HG02970 (cell line): ENCODE results near the gene FAM3A.
A peak's percentile ranks its signal among the peaks of the same experiment; 100 is the strongest.
"Not testable (repeated sequence)": the region's sequence is repeated elsewhere in the genome, so short reads cannot be mapped to it uniquely, and the experiment has no call there.

Source experiments
- ATAC-seq: cut with Tn5 transposase; IDR thresholded peaks from one replicate; pipeline ENCODE4 v1.9.1; 2021; ENCODE audit warnings: mild to moderate bottlenecking, moderate library complexity, moderate number of reproducible peaks; ENCODE audit not compliant: unreplicated experiment, low FRiP score

Gene FAM3A

DNA sequence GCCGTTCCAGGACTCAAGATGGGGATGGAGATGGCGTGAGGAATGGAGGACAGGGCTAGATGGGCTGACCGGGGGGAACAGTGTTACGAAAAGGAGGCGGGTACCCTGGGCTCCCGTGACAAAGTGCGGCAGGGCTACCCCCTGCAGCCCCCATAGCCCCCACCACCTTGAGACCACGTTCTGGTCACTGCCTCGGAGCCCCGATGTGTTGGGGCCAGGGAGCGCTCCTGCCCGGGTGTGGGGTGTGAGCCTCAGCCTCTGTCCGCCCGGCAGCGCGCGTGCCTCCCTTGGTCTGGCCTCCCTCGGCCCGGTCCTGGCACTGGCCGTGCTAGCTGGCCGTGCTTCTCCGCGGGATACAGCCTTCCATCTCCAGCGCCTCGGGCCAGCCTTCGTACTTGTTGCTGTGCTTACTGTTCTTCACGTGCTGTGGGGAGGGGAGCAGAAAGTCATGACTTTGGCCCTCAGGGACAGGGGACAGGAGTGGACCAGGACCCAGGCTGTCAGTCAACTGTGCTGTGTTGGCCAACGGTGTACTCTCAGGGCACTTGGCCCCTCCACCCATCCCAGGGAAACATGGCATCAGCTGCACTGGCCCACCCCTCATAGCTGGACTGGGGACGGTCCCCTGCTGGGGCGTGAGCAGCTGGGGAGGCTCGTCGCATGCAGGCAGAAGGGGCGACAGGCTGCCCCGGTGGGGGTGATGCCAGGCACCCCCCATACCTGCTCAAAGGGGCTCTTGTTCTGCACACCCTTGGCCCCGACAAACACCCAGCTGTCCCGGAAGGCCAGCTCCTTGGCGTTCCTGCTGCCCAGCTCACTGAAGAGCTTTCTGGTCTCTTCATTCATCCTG lies 9.3 kb downstream of the FAM3A start:
- no peak for ATAC-seq

DNA sequence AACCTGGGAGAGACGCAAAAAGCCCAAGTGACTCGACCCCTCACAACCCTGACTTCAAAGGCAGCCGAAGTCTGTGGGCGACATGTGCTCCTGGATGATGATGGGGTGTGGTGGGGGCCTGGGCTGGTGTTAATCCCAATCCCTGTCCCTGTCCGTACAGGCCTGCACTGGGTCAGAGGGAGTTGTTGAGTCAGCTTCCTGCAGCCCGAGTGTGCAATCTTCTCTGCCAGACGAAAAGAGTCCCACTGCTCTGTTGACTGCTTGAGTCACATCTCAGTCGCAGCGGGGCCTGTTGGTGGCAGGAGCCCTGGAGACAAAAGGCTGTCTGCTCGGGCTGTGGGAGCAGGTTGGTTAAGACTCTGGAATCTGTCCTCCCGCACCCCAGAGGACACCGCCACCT lies 10.3 kb downstream of the FAM3A start:
- no peak for ATAC-seq

DNA sequence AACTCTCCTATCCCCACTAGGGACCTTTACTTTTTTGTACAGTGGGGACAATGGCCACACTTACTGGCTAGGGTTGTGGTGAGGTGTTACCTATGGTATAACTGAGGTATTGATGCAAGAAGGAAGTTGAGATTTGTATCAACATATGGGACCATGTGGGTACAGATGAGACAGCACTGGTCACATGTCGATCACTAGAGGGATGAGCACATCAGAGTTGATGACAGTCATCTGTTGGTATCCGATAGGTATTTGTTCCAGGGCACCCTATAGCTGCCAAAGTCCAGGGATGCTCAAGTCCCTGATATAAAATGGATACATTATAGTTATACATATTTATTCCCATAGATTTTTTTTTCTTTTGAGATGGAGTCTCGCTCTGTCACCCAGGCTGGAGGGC lies 13.0 kb downstream of the FAM3A start:
- ATAC-seq: no peak

DNA sequence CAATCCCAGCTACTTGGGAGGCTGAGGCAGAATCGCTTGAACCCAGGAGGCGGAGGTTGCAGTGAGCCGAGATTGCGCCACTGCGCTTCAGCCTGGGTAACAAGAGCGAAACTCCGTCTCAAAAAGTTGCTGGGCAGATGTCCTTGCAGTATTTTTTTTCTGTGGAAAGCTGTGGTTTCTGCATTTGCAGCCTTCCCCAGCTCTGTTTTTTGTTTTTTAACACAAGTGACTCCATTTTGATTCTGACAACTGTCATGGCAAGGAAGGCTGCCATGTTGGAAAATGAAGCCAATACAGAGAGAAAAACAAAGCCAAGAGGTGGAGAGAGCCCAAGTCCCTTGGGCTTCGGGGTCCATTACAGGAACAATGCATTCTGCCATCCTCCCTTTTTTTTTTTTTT lies 13.9 kb downstream of the FAM3A start:
- no peak for ATAC-seq

DNA sequence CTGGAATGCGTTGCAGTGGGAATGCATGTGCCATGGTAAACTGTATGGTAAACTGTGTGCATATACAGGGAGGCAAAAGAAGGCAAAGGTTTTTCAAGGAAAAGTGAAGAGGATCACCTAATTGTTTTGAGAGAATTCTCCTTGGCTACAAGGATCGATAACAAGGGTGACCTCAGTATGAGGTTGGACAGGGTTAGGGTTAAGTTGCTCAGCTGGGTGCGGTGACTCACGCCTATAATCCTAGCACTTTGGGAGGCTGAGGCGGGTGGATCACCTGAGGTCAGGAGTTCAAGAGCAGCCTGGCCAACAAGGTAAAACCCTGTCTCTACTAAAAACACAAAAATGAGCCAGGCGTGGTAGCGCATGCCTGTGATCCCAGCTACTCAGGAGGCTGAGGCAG lies 14.6 kb downstream of the FAM3A start:
- not testable (repeated sequence) for ATAC-seq

DNA sequence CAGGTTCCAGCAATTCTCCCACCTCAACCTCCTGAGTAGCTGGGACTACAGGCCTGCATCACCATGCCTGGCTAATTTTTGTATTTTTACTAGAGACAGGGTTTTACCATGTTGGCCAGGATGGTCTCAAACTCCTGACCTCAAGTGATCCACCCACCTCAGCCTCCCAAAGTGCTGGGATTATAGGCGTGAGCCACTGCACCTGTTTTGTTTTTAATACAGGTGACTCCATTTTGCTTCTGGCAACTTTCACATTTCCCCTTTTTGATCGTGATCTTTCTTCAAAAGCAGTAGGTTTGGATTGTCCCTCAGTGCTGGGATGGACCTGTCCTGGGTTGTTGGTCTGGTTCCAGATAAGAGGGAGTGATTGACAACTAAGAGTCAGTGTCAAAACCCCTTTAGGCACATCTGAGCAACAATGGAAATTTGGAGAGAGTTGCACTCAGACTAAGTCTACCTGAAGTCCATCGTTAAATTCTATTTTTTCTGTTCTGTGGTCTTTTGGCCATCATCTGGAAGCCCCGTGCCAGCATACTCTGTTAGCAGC lies 19.4 kb downstream of the FAM3A start:
- not testable (repeated sequence) for ATAC-seq

DNA sequence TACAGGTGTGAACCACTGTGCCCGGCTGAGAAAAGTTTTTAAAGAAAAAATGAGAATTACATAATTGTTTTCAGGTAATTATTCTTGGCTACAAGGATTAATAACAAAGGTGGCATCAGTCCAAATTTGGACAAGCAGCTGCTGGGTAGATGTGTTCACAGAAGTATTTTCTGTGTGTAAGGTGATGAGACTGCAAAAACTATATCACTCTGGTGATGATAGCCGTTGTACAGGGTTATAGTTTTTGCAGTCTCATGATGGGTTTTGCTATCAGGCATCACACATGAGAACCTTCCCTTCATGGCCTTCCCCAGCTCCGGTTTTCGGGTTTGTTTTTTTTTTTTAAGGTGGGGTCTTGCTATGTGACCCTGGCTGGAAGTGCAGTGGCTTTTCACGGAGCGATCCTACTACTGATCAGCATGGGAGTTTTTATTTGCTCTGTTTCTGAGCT lies 20.5 kb downstream of the FAM3A start:
- no peak for ATAC-seq

DNA sequence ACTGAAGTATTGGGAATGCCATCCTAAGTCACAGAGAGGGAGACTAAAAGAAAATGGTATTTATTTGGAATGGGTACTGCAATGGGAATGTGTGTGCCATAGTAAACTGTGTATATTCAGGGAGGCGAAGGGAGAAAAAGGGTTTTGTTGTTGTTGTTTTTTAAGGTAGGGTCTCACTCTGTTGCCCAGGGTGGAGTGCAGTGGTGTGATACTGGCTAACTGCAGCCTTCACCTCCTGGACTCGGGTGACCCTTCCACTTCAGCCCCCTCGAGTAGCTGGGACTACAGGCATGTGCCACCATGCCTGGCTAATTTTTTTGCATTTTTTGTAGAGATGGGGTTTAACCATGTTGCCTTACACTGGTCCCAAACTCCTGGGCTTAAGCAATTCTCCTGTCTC lies 21.3 kb downstream of the FAM3A start:
- ATAC-seq: no peak

DNA sequence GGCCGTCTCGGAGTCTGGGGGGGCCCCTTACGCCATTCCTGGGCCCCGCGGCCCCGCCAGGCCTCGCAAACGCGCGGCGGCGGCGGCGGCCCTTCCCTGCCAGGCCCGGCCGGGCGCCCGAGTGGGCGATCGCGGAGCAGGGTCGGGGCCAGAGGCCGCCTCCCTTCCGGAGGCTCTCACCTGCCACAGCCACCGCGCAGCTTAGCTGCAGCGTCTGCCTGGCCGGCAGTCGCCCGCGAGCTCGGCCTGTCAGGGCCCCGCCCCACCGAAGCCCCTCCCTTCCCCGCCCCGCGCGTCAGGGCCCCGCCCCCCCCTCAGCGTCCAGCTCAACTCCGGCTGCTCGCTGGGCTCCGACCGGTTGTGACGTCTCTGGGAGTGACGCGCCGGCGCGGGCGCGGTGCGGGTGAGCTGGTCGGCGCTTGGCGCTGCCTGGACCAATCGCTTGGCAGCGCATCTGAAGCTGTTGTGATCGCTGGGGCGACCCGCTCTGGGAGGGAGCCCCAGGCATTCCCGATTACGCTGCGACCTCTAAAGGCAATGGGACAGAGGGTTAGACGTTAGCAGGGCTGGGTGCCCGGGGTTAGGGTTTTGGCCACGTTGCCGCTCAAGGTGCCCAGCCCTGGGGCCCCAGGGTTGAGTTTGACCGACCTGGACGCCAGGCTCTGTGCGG lies 25.5 kb downstream of the FAM3A start, which contains the start of gene SLC10A3:
TSS of gene SLC10A3 (minus strand) at position 216 of the 670 bp plus-strand sequence. CDS start 1,689 bp downstream, outside the sequence.
- peak; percentile 55 for ATAC-seq

DNA sequence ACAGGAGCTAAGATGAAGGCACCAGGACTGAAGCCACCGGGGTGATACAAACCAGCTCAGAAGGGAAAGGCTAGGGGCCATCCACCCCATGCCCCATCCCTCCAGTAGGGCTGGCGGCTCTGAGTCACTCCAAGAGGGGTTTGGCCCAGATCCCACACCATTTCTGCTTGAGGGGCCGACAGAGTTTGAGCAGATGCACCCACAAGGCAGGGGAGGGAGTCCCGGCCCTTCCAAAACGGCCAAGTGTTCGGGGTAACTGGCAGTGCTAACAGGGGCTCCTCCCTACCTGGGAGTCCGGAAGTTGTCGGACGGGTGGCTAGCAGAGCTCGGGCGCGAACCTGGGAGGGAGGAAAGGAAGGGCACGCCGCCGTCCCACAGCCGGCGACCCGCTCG lies 26.0 kb downstream of the FAM3A start:
- ATAC-seq: peak; percentile 14

DNA sequence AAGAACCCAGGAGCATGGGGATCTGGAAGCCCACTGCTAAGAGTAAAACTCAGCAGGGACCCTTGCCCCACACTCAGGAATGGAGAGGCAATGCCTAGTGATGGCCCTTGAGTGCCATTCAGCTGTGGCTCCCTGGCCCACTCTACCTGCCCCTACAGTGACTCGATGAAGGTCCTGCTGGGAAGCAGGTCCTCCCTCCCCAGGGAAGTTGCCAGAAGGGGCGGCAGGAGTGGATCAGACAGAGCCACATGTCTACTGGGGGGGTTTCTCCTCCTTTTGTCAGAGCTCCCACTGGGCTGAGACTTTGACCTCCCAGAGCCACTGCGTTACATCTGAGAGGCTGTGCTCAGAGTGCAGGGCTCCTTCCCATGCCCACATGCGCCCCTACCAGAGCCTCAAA lies 26.9 kb downstream of the FAM3A start:
- no peak for ATAC-seq

DNA sequence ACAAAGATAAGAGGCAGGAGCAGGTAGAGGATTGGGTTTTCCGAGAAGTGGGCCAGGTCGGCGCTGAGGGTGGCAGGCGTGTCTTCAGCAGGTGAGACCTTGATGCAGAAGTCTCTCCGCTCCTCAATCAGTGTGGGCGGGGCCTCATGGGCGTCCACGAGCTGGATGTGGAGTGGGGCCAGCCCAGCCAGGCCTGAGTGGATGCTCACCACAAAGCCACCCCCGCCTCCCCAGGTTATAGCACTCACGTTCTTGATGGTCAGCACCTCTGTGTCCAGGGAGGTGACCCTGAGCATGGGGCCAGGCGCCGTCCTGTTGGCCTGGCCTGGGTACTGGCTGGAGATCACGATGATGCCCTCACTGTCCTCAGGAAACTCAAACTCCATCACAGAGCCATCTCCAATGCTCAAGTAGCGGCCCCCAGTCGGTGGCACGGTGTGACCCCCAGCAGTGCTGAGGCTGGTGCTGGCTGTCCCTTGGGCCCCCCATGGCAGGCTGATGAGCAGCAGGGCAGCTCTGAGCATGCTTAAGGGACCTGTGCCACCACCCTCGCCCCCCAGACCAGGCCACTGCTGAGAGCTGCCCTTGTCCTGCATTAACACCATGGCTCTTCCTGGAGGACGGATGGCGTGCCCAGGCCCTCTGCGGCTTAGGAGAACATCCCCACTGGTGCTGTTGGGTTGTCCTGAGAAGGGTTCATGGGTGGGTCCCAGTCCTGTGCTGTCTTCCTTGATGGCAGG lies 27.5 kb downstream of the FAM3A start:
- ATAC-seq: no peak

DNA sequence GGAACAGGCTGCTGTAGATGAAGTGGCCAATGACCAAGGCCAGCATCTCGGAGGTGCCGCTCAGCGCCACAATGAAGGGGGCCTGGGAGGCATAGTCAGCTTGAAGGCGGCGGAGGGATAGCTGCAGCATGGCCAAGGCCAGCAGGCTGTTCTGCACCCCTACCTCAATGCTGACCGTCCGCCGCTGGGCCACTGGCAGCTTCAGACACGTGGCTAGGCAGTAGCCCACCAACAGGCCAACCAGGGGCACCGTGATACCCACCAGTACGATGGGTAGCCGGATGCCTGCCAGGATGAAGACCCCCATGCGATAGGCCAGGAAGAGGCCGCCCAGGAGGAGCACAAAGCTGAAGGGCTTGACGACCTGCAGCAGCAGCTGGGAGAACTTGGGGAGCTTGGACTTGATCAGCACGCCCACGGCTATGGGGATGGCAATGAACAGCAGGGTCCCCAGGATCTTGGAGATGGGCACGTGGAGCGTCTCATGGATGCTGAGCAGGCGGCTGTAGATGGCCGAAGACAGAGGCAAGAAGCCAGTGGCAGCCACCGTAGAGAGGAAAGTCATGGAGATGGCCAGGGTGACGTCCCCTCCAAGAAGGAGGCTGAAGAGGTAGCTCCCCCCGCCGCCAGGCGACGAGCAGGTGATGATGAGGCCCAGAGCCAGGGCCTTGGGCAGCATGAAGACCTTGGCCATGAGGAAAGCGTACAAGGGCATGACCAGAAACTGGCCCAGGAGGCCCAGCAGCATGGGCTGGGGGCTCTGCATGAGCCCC lies 28.3 kb downstream of the FAM3A start:
- ATAC-seq: no peak

DNA sequence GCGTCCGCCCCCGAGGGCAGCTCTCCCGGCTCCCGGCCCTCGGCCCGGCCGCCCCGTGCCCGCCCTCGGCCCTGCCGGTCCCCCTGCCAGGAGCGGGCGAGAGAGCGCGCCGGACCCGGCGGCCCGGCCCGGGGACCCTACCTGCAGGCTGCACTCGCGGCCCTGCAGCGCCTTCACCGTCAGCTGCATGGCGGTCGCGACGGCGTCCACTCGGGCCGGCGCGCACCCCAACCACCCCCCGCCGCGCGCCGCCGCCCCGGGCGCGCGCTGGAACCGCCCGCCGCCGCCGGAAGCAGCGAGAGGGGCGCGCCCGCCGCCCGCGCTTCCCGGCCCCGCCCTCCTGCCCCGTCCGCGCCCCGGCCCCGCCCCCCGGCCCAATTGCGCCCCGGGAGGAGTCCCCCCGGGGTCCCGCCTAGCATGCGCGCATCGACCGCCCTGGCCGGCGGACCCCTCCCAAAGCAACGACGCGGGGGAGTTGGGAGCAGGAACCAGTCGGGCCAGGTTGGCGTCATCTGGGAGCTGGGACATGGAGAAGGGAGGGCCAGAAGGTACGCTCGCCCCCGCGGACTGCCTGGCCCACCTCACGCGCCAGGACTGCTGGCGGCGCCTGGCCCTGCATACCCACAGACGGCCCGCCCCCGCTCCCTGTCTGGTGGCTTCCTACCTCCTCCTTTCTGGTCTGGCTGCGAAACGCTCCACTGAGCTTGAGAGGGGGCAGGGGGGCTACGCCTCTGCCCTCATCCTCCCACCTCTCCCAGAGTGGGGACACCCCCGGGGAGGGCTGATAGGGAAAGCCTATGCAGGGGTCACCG lies 29.4 kb downstream of the FAM3A start, which contains the start of gene UBL4A:
TSS of gene UBL4A (minus strand) at position 220 of the 812 bp plus-strand sequence. CDS start at position 189, 31 bp downstream.
- ATAC-seq: no peak

DNA sequence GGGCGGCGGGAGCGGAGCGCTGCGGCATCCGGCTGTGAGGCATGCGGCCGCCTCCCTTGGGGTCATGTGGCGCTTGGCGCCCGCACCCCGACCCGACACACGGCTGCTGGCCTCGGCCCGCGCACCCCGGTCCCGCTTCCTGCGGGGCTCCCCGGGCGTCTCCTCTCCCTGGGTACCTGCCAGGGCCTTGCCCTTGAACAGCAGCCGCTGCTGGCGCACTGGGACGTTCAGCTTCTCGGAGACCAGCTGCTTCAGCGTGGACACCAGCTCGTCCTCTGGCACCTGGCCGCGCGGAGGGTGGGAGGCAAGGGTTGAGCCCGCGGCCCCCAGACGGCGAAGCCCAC lies 30.0 kb downstream of the FAM3A start:
- ATAC-seq: no peak

DNA sequence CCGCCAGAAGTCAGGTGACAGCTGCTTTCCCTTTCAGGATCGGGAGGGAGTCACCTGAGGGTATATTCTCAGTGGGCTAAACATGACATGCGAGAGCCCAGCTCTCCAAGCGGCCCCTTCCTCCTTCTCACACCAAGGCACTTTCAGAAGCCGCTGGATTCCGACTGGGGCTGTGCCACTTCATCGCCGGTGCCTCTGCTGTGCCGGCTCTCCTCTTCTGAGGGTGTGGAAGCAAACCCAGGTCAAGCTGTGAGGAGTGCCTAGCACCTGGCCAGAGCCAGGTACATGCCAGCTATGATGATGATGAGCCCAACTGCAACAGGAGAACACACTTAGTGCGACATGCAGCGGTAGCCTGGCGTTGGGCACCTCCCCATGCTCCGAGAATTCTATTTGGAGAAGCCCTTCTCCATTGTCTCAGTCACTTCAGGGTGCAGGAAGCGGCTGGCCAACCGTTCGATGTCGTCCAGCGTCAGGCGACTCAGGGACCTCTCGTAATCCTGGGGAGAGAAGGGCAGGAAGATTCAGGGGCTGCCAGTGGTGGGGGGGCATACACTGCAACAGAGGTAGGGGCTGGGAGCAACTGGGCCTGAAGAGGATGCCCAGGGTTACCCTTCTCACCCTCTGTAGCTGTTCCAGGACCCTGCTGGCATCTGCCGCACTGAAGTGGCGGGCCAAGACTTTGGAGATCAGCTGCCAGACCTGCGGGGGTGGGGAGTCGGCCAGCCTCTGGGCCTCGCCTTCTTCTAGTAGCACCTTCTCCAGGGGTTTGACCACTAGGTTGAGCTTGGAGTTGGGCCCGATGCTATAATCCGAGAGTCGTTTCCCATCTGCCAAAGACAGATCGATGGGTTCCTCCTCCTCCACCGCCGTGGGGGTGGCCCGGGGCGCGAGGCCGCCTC lies 30.6 kb downstream of the FAM3A start:
- no peak for ATAC-seq

DNA sequence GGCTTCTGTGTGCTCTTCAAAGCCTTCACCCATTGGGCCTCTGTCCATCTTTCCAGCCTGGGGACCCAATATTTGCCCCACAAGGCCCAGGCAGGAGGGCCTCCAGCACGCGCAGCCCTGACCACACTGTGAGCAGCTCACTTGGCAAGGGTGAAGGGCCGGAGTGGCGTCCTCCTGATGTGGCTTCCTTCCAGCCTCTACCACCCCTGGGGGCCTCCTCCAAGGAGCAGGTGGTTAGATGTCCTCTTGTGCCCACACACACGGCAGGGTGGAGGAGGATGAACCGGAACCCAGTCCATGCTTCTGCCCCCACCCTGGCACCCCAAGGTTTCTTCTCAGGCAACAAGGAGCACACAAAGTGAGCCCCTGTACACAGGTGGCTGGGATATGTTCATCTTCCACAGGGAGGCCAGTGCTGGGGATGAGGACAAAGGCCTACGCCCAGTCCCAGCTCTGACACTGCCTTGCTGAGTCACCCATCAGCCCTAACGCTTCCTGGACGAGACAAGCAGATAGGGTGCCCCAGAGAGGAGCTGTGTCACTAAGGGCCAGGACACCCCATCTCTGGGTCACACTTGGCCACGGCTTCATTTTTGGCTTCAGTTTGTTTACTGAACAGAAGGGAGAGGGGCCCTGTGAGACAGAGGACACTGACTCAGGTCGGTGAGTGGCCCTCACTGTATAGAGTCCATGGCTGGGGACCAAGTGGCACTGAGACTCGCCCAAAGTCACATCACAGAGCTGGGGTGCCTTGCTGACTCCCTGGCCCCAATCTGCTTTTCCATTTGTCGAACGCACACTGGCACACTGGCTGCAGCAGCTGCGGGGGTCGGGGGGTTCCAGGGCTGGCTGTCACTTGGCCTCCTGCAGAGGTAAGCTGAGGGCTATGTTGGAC lies 31.5 kb downstream of the FAM3A start:
- ATAC-seq: no peak
